ENCODE results near the gene SND1. TPM values are rescaled to one million over a fixed set of nuclear protein-coding genes. Genes with fewer than 3 reads are reported as not detected.

Gene SND1
- total RNA-seq, 1 donor from 2014 or later, result 88.5 TPM

GRCh38 chr7:127873151-127873550 lies 221.2 kb downstream of the SND1 start:
- no peak for DNase-seq

- DNase-seq, result no peak
Observed at GRCh38 chr7:127873715-127874636, 222.0 kb downstream of the SND1 start.

GRCh38 chr7:127874951-127875608 lies 223.1 kb downstream of the SND1 start:
- DNase-seq, result no peak

- DNase-seq, result no peak
Observed at GRCh38 chr7:127876393-127876792, 224.4 kb downstream of the SND1 start.

GRCh38 chr7:127877951-127878350 lies 226.0 kb downstream of the SND1 start:
- no peak for DNase-seq

- DNase-seq, result no peak
Observed at GRCh38 chr7:127878791-127879190, 226.8 kb downstream of the SND1 start.

GRCh38 chr7:127879436-127879835 lies 227.4 kb downstream of the SND1 start:
- DNase-seq, result no peak

GRCh38 chr7:127879942-127880341 lies 227.9 kb downstream of the SND1 start:
- DNase-seq, result no peak

GRCh38 chr7:127880454-127880853 lies 228.5 kb downstream of the SND1 start:
- no peak for DNase-seq

- DNase-seq, result no peak
Observed at GRCh38 chr7:127881564-127881963, 229.6 kb downstream of the SND1 start.

GRCh38 chr7:127882313-127882920 lies 230.4 kb downstream of the SND1 start:
- DNase-seq, result no peak

GRCh38 chr7:127884066-127884559 lies 232.1 kb downstream of the SND1 start:
- DNase-seq, result no peak

- no peak for DNase-seq
Observed at GRCh38 chr7:127885222-127885772, 233.3 kb downstream of the SND1 start.

- peak; percentile 24 for DNase-seq
Observed at GRCh38 chr7:127885843-127886242, 233.8 kb downstream of the SND1 start.

- DNase-seq, result no peak
Observed at GRCh38 chr7:127886248-127886647, 234.3 kb downstream of the SND1 start.

- no peak for DNase-seq
Observed at GRCh38 chr7:127887096-127887495, 235.1 kb downstream of the SND1 start.

- DNase-seq, result no peak
Observed at GRCh38 chr7:127887631-127888030, 235.6 kb downstream of the SND1 start.

GRCh38 chr7:127888411-127888810 lies 236.4 kb downstream of the SND1 start:
- no peak for DNase-seq

GRCh38 chr7:127888825-127889224 lies 236.8 kb downstream of the SND1 start:
- DNase-seq, result no peak

- no peak for DNase-seq
Observed at GRCh38 chr7:127889677-127890076, 237.7 kb downstream of the SND1 start.

GRCh38 chr7:127890726-127891125 lies 238.7 kb downstream of the SND1 start:
- DNase-seq, result no peak

- no peak for DNase-seq
Observed at GRCh38 chr7:127891144-127891543, 239.2 kb downstream of the SND1 start.
